ENCODE measurements around the gene CD44.
"Not testable (repeated sequence)": the region's sequence is repeated elsewhere in the genome, so short reads cannot be mapped to it uniquely, and the experiment has no call there.

Gene CD44

GRCh38 chr11:35216962-35217678, 78.1 kb downstream of the CD44 start:
- no peak for DNase-seq

- DNase-seq, result no peak
Observed at GRCh38 chr11:35218956-35219355, 80.0 kb downstream of the CD44 start.

GRCh38 chr11:35223371-35223796, 84.4 kb downstream of the CD44 start:
- no peak for DNase-seq

GRCh38 chr11:35223991-35224390, 85.0 kb downstream of the CD44 start:
- DNase-seq, result no peak

- DNase-seq, result no peak
Observed at GRCh38 chr11:35225946-35226520, 87.1 kb downstream of the CD44 start.

- not testable (repeated sequence) for DNase-seq
Observed at GRCh38 chr11:35226756-35227155, 87.8 kb downstream of the CD44 start.

GRCh38 chr11:35227576-35228327, 88.8 kb downstream of the CD44 start:
- no peak for DNase-seq

GRCh38 chr11:35228328-35228725, 89.4 kb downstream of the CD44 start:
- DNase-seq, result no peak

- no peak for DNase-seq
Observed at GRCh38 chr11:35230388-35230787, 91.4 kb downstream of the CD44 start.

GRCh38 chr11:35231076-35231860, 92.3 kb downstream of the CD44 start:
- DNase-seq, result no peak

GRCh38 chr11:35232891-35233330, 93.9 kb downstream of the CD44 start:
- DNase-seq, result no peak

GRCh38 chr11:35233518-35233917, 94.5 kb downstream of the CD44 start:
- DNase-seq, result no peak

GRCh38 chr11:35234460-35235156, 95.6 kb downstream of the CD44 start:
- no peak for DNase-seq

- DNase-seq, result no peak
Observed at GRCh38 chr11:35235157-35235468, 96.1 kb downstream of the CD44 start.

GRCh38 chr11:35235498-35235897, 96.5 kb downstream of the CD44 start:
- no peak for DNase-seq

- no peak for DNase-seq
Observed at GRCh38 chr11:35235936-35236666, 97.1 kb downstream of the CD44 start.

GRCh38 chr11:35236667-35237003, 97.7 kb downstream of the CD44 start:
- DNase-seq, result no peak

- DNase-seq, result peak; percentile 85
Observed at GRCh38 chr11:35237351-35237750, 98.4 kb downstream of the CD44 start.

- DNase-seq, result peak; percentile 60
Observed at GRCh38 chr11:35237860-35238715, 99.1 kb downstream of the CD44 start.

GRCh38 chr11:35238882-35239281, 99.9 kb downstream of the CD44 start:
- no peak for DNase-seq

GRCh38 chr11:35239471-35240075, 100.6 kb downstream of the CD44 start:
- DNase-seq, result no peak
